ENCODE results near the gene C9orf50.

Gene C9orf50

DNA sequence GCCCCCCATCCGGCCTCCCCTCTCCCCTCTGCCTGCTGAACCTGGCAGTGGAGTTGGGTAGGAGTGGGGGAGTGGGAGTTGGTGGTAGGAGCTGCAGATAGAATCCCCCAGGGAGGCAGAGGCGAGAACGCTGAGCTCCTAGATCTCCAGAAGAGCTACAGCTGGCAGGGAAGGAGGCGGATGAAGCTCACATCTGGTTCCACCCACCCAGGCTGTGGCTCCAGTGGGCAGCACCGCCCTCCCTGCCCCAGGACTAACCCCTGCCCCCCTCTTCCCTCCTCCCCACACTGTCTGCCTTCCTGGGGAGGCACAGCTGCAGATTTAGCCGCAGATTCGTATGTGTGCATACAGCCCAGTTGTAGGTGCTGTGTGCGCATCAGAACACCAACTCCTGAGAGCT is 34.2 kb downstream of the C9orf50 start:
- peak in 2 of 6 experiments; percentile 22 to 40 for DNase-seq

DNA sequence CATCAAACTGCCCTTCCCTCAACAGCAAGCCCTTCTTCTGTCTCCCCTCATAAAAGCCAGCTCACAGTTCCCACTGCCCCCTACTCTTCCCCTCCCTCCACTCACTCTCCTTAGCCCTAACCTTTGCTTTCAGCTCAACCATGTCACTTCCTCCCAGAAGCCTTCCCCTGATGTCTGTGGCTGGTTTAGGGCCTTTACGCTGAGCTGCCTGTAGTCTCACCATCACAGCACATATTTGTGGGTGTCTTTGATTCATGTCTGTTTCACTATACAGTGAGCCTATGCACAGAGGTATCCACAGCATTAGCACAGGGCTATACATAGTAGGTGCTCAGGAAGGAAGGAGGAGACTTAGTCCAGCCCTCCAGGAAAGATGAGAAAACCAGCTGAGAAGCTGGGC is 34.7 kb downstream of the C9orf50 start:
- DNase-seq: peak in 3 of 6 experiments; percentile 14 to 40 (median 28)

DNA sequence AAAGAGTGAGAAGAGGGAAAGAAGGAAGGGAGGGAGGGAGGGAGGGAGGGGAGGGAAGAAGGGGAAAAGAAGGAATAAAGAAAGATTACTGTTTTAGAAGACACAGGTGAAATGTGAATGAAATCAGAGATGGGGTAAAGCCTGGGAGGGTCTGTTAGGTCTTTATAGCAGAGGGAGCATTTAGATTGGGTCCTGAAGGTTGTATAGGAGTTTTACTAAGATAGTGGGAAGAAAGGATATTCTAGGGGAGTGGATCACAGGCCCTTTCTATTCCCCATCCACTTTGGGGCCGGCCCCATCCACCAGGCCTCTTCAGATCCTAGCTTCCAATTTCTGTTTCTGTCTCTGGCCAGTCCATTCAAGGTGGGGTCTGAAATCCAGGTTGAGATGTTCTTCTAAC is 35.5 kb downstream of the C9orf50 start:
- DNase-seq: no peak

DNA sequence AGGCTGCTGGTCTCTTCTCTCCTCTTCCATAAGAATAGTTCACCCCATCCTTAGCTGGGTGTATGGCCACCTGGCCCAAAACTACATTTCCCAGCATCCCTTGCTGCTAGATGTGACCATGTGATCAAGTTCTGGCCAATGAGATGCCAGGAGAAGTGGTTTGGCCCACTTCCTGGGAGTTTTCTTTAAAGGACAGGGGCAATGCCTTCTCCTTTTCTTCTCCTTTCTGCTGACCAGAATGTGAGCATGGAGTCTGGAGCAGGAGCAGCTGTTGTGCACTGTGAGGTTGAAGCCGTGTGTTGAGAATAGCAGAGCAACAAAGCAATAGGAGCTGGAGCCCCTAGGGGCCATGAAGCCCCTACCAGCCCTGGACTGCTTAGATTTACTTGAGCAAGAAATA is 36.8 kb downstream of the C9orf50 start:
- peak; percentile 33 to 65 (median 53) for DNase-seq

DNA sequence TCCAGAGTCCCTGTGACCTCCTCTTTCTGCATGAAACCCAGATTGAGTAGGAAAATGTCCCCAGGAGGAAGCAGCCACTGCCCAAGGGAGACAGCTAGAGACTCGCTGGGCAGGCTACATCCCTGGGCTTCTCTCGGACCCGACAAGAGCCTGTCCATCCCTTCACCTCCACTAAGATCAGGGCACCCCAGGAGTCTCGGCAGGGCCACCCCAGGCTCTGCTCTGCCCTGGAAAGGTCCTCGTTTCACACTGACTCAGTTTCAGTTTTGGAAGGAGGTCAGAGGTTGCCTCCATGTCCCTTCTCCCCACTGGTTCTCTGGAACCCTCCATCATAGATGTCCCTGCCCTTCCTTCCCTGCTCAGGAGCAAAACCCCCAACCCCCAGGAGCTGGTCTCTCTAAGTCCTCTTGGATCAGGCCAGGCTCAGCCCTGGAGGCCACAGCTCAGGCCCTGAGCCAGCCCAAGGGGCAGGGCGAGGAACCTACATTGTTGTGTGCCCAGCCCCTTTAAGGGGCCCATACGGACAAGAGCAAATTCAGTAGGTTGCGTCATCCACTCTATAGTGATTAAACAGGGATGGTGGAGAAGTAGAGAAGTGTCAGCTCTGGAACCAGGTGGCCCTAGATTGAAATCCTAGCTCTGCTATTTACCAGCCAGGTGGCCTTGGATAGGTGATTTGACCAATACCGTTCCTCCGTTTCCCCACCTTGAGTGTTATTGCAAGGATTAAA is 37.4 kb downstream of the C9orf50 start:
- DNase-seq: no peak

DNA sequence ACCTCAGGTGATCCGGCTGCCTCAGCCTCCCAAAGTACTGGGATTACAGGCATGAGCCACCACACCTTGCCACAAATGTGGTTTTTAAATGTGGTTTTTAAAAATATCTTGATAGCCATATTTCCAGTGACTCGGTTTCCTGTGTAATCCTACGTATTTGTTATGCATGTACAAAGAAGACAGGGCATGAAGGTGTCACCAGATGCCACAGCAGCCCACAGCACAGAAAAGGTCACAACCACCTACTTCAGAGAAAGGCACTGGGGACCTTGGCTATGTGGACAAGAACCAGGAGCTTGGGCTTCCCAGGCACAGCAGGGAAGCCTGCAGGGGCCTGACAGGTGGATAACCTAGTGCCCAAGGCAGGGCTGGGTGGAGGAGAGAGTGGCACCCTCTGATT is 38.0 kb downstream of the C9orf50 start:
- DNase-seq: no peak

DNA sequence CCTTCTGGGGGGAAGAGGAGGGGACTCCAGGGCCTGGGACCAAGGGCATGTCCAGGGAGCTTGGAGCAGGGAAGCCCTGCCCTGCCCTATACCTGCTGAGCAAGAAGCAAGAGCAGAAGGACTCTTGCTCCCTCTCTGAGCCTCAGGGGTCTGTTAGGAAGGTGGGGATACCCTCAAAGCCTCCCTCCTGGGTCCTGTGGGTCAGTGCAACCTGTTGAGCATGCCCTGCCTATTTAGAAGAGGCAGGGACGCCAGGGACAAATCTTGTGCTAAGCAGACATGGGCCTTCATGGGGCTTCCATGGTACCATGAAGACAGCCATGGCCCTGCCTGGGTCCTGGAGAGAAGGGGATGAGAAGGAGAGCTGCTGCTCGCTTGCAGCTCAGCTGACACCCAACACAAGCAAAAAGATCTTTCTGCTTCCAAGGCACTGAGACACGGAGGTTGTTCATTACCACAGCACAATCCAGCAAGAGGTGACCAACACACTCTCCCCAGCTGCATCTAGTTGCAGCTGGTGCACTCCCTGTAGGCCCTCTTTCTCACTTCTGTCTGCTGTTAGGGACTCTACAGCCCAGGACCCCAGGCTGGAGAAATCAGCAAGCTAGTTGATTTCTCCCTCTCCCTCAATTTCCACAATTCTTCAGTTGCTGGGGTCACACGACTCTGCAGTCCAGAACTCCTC is 39.3 kb downstream of the C9orf50 start:
- no peak for DNase-seq

DNA sequence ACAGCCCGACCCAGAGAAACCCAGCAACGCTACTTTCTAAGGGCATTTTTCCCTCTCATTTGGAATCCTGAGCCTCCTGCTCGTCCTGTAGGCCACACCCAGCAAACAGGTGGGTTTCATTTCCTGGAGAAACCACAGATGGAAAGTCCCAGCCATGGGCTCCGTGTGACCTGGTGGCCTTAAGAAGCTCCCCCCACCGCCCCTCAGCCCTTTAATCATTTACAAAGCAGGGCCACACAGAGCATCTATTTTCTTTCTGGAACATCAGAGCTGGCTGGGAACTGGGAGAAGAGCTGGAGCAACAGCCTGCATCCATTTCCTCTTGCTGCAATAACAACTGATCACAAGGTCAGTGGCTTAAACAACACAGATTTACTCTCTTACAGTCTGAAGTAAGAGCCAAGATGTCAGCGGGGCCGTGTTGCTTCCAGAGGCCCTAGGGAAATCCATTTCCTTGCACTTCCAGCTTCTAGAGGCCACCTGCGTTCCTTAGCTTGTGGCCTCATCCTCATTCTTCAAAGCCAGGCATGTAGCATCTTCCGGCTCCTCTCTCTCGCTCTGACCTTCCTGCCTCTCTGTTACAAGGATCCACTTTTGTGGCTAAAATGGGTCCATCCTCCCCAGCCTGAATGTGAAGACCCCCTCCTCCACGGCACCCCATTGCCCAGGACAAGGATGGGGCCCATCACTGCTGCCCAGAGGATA is 40.5 kb downstream of the C9orf50 start:
- DNase-seq: no peak

DNA sequence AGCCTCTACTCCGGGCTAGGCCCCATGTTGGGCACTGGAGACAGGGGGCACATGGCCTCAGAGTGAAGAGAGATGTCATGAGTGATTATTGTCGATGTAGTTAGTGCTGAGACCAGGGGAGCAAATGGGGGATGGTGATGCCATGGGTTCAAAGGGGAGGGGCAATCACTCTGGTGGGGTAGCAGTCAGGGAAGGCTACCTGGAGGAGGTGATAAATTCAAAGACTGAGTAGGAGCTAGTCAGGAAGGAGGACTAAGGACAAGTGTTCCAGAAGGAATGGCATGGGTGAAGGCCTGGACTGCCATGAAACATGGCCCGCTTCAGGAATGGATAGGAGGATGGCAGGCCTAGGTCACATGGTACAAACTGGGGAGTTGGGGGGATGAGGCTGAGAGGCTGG is 41.6 kb downstream of the C9orf50 start:
- no peak for DNase-seq

DNA sequence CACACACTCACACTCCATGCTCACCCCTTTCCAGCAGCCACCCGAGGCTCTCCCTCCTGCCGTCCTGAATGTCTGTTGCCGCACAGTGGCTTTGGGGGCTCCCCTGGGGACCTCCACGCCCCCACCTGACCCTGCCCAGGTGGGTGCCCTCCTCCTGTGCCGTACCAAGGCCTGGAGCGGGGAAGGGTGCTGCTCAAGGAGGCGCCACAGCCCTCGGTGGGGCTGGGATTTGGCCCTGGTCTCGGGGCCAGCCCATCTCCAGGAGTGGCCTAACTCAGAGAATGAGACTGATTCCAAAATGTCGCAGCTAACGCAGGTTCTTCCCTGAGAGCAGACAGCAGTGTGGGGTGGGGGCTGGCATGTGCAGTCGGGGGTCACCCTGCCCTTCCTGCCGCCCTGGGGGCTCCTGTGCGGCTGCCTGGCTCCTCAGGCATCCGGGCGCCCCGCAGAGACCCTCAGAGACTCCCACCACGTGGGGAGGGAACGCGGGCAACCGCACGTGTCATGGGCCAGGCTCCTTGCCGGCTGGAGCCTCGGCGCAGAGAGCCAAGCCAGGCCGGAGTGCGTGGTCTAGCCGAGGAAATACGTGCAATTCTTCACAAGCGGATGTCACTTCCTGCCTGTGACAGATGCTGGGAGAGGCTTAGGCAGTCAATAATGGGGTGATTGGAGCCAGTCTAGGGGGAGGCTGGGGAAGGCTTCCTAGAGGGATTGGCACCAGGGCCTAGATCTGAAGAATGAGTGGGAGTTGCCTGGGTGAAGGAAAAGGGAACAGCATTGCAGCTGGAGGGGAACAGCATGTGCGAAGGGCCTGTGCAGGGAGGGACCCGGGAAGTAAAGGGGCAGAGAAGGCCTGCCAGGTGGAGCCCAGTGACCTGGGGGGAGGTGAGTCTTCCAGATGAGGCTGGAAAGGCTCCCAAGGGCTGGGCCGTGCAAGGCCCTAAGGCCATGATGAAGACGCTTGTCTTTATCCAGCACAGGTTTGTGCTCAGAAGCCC is 44.1 kb downstream of the C9orf50 start:
- DNase-seq: peak in 1 of 6 experiments; percentile 13

DNA sequence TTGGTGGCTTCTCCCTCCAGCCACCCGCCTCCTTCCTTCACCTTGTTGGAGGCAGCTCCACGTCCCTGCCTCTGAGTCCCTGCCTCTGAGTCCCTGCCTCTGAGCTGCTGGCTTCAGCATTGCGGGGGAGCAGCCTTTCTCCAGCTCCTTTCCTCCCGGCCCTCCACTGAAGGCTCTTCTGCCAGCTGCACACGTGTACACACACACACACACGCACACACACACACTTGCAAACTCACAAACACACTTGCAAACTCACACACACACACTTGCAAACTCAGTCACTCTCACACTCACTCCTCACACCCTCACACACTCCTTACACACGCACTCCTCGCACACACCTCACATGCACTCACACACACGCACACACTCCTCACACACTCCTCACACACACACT is 45.1 kb downstream of the C9orf50 start:
- DNase-seq: no peak

DNA sequence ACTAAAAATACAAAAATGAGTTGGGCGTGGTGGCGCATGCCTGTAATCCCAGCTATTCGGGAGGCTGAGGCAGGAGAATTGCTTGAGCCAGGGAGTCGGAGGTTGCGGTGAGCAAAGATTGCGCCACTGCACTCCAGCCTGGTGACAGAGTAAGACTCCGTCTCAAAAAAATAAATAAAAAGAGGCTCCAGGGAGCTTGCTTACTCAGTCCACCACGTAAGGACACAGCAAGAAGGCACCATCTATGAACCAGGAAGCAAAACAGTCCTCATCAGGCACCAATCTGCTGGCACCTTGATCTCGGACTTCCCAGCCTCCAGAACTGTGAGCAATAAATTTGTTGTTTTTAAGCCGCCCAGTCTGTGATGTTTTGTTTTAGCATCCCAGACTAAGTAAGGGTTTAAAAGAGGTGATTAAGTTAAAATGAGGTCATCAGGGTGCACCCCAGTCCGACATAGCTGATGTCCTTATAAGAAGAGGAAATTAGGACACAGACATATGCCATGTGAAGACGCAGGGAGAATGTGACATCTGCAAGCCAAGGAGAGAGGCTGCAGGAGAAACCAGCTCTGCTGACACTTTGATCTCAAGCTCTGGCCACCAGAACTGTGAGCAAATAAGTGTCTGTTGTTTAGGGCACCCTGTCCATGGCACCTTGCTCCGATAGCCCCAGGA is 45.9 kb downstream of the C9orf50 start:
- no peak for DNase-seq

DNA sequence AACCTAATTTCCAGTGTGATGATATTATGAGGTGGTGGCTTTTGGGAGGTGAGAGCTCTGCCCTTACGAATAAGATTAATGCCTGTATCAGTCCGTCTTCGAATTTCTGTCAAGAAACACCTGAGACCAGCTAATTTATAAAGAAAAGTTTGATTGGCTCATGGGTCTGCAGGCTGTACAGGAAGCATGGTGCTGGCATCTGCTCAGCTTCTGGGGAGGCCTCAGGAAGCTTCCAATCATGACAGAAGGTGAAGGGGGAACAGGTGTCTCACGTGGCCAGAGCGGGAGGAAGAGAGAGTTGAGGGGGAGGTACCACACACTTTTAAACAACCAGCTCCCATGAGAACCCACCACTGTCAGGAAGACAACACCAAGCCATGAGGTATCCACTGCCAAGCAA is 46.9 kb downstream of the C9orf50 start:
- no peak for DNase-seq

DNA sequence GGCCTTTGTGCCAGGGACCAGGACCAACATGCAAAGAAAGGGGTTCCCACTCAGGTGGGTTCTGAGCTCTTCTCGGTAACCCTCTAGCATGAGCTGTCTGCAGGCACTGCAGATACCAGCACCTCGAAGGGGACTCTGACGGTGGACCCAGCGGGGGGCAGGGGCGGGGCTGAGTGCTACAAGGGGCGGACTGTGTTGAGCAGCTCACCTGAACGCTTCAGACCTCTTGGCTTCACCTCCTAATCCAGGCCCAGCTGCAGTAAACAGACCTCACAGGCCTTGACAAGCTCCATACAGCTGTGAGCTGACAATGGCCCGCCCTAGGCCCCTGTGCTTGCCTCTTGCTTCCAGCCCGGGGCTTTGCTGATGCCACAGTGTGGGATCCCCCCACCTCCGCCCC is 48.4 kb downstream of the C9orf50 start:
- no peak for DNase-seq

DNA sequence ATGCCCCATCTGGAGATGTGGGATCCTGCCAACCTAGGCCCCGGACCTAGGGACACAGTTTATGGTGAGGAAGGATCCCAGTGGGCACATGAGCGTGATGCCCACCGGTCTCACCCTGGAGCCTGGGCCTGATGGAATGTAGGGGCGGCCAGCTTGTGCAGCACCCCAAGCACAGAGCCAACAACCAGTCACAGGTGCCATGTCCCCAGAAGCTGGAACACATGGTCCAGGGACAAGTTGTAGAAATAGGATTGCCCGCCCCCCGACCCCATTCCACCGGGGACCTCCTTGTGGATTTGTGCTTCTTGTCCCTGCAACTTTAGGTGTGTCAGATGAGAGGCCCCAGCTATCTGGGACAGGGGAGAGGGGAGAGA is 48.9 kb downstream of the C9orf50 start:
- DNase-seq: no peak

DNA sequence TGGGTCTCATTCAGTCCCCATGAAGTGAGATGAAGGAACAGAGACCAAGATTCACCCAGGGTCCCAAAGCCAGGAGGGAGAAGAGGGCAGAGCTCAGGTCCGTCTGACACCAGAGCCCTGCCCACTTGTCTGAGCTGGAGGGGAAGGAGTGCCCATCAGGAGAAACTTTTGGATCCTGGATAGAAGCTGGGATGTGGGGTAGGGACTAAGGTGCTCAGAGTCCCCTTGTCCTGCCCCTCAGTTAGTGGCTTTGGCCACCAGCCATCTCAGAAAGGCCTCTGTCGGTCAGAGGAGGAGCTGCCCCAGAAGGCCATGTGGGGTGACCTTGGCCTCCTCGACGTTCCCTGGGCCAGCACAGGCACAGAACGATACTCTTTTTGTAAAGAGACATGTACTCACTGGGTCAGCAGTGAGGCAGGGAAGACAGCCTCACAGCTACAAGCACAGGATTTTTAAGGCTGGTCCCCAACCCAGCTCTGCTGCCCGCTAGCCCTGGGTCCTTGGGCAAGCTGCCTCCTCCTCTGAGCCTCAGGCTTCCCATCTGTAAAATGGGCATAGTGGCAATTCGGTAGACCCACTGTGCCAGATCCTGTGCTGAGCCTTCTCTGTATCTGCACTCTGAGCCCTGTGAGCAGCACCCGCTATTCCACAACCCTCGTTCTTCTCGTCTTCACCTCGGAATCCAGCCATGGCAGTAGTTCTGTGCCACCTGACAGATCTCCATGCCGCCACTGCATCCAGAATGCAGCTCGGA is 49.4 kb downstream of the C9orf50 start:
- DNase-seq: no peak

DNA sequence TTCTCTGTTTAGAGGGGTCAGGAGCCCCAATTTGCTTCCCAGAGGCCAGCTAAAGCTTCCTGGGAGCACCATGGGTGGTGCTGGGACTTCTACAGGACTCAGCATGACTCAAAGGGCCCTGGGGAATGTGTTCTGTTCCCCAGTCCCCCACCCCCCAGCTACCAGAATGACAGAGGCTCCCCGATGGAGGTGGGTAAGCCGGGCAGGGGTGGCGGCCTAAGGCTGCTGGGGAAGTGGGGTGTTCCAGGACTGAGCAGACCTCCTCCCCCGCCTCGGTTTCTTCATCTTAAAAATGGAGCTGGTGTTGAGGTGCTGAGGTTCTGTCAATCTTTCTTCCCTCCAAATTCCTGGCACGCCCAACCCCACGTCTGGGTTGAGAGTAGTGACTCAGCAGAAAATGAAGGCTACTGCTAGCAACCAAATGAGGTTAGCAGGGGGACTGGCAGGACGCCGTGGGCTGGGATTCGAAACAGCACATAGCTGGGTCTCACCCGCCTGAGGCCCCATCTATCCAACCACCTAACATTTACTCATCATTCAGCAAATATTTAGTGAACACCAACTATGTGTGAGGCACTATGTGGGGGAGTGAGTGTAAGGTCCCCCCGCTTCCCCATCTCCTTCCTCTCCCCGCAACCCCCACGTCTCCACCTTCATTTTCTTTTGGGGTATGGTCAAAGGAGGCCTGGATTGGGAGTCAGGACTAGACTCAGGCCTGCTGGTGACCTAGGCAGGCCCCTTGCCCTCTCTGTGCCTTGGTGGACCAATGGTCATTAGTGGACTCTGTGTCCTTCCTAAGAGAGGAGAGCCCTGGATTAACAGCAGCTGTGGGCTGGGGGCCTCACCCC is 50.2 kb downstream of the C9orf50 start:
- no peak for DNase-seq

DNA sequence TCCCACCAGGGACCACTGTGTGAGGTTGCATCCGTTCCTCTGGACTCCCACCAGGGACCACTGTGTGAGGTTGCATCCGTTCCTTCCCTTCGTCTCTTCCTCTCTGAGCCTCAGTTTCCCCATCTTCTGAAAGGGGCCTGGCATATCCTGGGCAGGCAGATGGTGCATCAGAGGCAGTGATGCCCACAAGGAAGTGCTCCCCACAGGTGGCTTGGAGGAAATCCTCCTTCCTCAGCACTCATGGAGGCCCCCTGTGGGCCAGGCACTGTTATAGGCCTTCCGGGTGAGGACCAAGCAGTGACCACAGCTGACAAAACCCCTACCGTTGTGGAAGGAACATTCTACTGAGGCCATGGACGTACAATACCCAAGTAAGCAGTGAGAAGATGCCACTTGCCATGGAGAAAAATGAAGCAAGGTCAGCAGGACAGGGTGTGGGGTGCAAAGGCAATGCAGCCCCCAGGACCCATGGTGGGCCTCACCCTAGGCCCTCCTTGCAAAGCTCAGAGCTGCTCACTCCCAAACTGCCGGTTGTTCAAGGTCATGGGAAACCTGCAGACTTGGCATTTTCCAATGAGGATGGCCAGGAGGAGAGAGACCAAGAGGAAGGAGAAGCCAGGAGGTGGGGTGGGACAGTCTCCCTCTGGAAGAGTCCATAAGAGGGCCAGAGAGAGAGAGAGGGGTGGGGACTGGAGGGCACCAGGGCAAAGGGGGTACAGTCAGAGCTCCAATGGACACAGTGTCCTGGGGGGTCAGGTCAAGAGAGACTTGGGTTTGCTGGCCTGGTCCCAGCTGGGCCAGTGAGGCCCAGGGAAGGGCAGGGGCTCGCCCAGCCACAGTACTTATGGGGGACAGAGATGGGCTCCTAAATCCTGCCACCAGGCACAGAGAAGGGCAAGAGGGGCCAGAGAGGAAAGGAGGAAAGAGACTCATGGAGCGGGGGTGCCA is 51.1 kb downstream of the C9orf50 start:
- DNase-seq: no peak
